GM12865 (cell line): ENCODE measurements around the gene RAB11FIP4.

ENCODE experiments used
- DNase-seq: peaks from one replicate; pipeline ENCODE4 v3.0.0; 2010; ENCODE audit warnings: low read depth
- H3K4me3 ChIP-seq: 2 replicates; pipeline ENCODE4 v1.5.1; 2011; ENCODE audit warnings: mild to moderate bottlenecking, low read depth, low read length, control low read depth
- CTCF ChIP-seq: IDR thresholded peaks from 2 replicates; pipeline ENCODE4 v1.5.1; 2011; ENCODE audit warnings: low read length, control low read depth, low read depth, inconsistent platforms; ENCODE audit not compliant: insufficient read depth; ENCODE audit errors: missing control alignments

The RAB11FIP4 gene

GRCh38 chr17:31443386-31443785 lies 51.9 kb downstream of the RAB11FIP4 start:
- DNase-seq, result no peak
- TF ChIP-seq CTCF, result no peak

GRCh38 chr17:31444026-31444425 lies 52.6 kb downstream of the RAB11FIP4 start:
- DNase-seq, result no peak
- no peak overlapping the region for H3K4me3 ChIP-seq
- TF ChIP-seq CTCF, result no peak

More at GRCh38 chr17:31443386-31443785, 51.9 kb downstream of the RAB11FIP4 start:
- no peak overlapping the region for H3K4me3 ChIP-seq

- H3K4me3 ChIP-seq, result no peak overlapping the region
- no peak for TF ChIP-seq CTCF
- no peak for DNase-seq
Observed at GRCh38 chr17:31446195-31446967, 54.9 kb downstream of the RAB11FIP4 start.

- TF ChIP-seq CTCF, result no peak
- no peak overlapping the region for H3K4me3 ChIP-seq
- no peak for DNase-seq
Observed at GRCh38 chr17:31448467-31449077, 57.1 kb downstream of the RAB11FIP4 start.

GRCh38 chr17:31449111-31449510 lies 57.6 kb downstream of the RAB11FIP4 start:
- no peak for TF ChIP-seq CTCF
- DNase-seq, result no peak
- no peak overlapping the region for H3K4me3 ChIP-seq

- TF ChIP-seq CTCF, result no peak
- no peak overlapping the region for H3K4me3 ChIP-seq
- DNase-seq, result no peak
Observed at GRCh38 chr17:31449746-31450145, 58.3 kb downstream of the RAB11FIP4 start.
